Medulla oblongata (tissue), 1 donor: ENCODE measurements around the gene FCER1G.
"Not testable (repeated sequence)": the region's sequence is repeated elsewhere in the genome, so short reads cannot be mapped to it uniquely, and the experiment has no call there.

Experiments
- DNase-seq: peaks from one replicate; pipeline ENCODE4 v3.0.0-alpha.2; 2015; ENCODE audit errors: extremely low spot score

Gene FCER1G

DNA sequence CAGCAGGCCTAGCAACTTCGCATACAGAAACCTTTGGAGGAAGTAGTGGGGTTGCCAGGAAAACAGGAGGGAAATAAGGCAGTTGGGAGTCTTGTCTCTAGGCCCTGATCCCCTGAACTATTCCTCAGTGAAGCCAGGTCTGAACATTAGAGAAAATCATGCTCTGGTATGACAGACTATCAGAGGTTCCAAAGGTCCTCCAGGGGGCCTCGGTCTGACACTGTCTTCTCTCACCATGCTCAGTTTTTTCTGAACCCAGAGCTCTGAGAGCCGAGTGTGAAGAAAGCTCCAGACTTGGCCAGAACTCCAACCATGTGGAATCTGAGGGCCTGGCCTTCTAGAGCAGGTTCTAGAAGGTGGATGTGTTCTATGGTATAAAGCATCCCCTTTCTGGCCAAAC is 14.8 kb downstream of the FCER1G start:
- no peak for DNase-seq

DNA sequence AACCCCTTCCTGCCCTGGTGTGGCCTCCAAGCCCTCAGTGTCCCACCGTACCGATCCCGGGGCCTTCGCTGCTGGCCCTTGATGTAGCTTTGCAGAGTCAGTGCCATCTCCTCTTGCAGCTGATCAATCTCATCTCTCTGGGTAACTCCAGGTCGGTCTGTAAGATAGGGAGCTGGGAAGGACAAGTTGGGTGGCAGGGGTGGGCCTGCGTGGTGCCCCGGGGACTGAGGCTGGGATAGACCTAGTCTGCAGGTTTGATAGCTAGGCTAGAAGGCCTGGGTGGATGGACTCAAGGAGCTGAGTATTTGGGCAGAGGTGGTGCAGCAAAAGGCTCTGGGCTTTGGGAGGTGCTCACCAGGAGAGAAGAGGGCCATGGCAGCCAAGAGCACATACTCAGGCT is 15.7 kb downstream of the FCER1G start:
- DNase-seq: no peak

DNA sequence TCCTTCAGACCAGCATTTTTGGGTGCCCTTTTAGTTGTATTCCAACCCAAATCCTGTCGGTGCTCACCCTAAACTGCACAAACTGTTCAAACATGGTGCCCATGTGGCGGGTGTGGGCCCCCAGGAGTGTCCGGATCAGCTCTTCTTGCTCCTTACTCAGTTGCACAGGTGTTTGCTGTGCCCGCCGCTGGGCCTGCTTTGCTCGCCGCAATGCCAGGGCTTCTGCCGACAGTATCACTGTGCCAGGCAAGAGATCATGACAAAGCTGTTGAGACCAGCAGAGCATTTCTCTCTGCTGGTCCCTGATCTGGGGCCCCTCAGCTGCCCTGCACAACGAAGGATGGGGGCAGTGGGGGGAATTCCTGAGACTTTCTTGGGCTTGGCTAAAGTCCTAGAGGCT is 18.0 kb downstream of the FCER1G start:
- no peak for DNase-seq

DNA sequence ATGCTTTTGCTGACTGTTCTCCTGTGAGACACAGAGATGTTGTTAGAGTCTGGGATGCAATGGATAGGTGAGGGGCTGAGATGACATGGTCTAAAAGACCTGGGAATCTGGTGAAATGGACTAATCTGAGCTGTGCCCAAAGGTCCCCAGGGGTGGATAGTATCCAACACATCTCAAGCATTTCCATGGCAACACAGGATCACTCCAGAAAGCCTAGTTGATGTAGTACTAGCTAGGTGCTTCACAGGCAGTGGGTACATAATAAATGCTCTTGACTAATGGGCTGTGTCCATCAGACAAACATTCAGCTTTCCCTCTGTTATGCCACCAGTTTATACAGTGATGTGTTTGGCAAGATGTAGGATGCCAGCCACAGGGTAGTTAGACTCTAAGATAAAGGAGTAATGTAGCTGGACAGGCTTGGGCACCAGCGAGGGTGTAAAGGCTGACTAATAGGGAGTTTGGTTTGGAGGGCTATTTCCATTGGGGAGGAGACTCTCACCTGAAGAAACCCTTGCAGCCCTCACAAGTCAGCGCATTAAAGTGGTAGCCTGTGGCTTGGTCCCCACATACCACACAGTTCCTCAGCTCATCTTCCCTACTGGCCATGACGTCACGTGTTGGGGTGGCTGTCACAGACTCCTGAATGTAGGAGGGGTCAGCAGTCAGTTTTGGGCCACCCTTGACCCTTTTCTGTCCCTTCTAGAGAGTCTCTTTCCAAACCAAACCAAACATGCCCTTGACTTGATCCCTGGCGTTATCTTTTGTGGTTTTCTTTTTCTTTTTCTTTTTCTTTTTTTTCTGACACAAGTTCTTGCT is 21.1 kb downstream of the FCER1G start:
- DNase-seq: no peak

DNA sequence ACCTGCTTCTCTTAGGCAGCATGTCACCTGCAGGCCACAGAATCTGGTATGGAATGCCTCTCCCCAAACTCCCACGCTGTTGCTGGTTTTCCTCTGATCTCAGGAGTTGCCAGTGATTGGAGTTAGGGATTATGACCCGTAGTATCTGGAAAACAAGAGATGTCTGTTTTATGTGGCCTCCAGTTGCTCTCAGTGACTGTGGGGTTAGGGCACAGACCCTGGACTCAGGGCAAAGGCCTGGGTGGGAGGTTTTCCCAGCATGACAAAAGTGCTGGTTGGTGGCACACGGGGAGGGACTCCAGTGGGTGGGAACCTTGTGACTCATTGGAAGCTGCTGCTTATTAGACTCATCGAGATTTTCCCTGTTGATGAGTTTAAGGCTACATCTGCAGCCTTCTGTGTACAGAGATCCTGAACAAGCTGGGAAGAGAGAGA is 23.0 kb downstream of the FCER1G start, which contains the start of gene NR1I3:
Gene NR1I3, minus strand, starts transcription at position 165 of the 435 bp plus-strand sequence. CDS start 1,638 bp downstream, outside the sequence.
- DNase-seq: no peak

DNA sequence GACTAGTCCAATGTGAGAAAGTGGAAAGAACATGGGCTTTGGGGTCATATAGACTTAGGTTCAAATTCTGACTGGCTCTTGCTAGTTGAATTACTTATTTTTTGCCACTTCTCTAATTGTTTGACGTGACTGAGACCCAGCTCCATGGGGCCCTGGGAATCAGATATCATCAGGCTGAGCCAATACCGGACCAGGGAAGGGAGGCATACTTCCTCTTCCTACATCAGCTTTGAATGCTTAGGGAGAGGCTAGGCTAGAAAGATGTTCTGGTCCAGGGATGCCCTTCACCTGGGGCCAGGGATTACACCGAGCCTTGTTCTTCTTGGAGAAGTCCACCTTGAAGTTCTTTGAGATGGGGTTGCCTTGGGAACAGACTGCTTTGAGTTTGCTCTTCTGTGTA is 26.6 kb downstream of the FCER1G start:
- no peak for DNase-seq

DNA sequence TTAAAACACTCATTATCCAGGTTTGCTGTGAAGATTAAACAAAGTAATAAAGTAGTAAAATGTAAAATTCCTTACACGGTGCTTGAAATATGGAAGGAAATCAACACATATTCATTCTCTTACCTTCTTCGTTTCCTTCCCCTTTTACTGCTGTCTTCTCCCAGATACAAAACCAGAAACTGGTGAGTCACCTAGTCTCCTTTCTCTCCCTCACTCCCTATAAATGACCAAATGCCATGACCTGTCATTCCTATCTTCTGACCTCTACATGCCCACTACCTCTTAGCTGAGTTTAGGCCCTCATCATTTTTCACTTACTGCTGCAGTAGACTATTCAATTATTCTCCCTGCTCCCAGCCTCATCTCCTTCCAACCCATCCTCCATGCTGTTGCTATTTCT is 27.2 kb downstream of the FCER1G start:
- no peak for DNase-seq

DNA sequence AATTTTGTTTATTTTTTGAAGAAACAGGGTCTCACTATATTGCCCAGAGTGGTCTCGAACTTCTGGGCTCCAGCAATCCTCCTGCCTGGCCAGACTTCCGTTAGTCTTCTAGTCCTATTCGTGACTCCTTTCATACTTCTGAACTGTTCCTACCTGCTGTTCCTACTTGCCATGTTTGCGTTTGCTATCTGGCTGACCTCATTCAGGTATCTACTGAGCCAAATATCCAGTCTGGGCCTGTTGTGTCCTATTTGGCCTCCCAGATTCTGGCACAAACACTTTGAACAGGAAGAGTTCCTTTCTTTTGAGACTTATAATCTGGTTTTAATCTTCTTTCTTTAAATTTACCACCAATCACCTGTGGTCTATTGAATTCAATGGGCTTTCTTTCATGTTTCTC is 29.8 kb downstream of the FCER1G start:
- DNase-seq: no peak

DNA sequence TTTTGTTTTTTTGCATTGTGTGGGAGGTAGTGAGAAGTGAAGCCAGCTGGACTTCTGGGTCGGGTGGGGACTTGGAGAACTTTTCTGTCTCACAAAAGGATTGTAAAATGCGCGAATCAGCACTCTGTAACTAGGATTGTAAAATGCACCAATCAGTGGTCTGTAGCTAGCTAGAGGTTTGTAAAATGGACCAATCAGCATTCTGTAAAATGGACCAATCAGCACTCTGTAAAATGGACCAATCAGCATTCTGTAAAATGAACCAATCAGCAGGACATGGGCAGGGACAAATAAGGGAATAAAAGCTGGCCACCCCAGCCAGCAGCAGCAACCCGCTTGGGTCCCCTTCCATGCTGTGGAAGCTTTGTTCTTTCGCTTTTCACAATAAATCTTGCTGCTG is 35.0 kb downstream of the FCER1G start:
- not testable (repeated sequence) for DNase-seq

DNA sequence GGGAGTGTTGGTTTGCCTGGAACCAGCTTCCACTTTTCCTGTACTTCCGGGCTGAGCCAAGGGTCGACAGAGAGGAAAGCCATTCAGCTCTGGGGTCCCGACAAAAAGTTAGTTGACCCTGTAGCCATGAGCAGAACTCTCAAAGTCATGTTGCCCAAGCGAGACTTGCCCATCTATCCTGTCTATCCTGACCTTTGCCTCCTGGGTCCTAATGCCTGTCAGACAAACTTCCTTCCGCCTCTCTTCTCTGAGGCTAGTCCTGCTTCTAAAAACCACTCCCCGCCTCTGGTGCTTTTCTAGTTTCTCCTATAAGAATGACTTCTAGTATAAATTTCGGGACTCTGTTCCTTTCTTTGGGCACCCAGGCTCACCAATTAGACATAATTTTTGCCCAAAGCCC is 35.7 kb downstream of the FCER1G start:
- no peak for DNase-seq

DNA sequence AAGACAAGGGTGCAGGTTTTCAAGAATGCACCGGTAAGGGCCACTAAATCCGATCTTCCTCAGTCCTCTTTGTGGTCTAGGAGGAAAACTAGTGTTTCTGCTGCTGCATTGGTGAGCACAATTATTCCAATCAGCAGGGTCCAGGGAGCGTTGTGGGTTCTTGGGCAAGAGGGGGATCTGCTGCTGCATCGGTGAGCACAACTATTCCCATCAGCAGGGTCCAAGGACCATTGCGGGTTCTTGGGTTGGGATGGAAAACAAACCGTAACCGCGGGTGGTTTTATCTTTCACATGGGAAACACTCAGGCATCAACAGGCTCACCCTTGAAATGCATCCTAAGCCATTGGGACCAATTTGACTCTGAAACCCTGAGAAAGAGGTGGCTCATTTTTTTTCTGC is 36.5 kb downstream of the FCER1G start:
- DNase-seq: no peak

DNA sequence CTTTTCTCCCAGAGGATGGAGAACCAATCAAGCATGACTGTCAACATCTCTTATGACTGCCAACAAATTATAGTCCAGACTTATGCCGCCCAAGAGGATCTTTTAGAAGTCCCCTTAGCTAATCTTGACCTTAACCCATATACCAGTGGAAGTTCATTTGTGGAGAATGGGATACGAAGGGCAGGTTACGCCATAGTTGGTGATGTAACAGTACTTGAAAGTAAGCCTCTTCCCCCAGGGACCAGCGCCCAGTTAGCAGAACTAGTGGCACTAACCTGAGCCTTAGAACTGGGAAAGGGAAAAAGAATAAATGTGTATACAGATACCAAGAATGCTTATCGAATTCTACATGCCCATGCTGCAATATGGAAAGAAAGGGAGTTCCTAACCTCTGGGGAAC is 40.2 kb downstream of the FCER1G start:
- not testable (repeated sequence) for DNase-seq

DNA sequence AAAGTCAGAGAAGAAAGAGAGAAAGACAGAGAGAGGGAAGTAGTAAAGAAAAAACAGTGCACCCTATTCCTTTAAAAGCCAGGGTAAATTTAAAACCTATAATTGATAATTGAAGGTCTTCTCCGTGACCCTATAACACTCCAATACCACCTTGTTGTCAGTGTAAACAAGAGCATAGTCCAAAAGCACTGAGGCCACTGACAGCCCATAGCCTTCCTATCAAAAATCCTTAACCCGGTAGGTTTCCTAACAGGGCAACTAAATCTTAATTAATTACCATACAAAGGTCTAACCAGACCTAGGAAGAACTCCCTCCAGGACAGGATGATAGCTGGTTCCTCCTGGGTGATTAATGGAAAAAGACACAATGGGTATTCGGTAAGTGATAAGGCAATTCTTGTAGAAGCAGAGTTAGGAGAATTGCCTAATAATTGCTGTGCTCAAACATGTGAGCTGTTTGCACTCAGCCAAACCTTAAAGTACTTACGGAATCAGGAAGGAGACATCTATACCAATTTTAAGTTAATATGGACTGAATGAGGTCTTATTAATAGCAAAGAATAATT is 40.9 kb downstream of the FCER1G start:
- DNase-seq: not testable (repeated sequence)

DNA sequence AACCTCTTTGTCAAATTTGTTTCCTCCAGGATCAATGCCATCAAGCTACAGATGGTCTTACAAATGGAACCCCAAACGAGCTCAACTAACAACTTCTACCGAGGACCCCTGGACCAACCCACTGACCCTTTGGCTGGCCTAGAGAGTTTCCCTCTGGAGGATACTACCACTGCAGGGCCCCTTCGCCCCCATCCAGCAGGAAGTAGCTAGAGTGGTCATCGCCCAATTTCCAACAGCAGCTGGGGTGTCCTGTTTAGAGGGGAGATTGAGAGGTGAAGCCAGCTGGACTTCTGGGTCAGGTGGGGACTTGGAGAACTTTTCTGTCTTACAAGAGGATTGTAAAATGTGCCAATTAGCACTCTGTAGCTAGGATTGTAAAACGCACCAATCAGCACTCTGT is 42.0 kb downstream of the FCER1G start:
- not testable (repeated sequence) for DNase-seq

DNA sequence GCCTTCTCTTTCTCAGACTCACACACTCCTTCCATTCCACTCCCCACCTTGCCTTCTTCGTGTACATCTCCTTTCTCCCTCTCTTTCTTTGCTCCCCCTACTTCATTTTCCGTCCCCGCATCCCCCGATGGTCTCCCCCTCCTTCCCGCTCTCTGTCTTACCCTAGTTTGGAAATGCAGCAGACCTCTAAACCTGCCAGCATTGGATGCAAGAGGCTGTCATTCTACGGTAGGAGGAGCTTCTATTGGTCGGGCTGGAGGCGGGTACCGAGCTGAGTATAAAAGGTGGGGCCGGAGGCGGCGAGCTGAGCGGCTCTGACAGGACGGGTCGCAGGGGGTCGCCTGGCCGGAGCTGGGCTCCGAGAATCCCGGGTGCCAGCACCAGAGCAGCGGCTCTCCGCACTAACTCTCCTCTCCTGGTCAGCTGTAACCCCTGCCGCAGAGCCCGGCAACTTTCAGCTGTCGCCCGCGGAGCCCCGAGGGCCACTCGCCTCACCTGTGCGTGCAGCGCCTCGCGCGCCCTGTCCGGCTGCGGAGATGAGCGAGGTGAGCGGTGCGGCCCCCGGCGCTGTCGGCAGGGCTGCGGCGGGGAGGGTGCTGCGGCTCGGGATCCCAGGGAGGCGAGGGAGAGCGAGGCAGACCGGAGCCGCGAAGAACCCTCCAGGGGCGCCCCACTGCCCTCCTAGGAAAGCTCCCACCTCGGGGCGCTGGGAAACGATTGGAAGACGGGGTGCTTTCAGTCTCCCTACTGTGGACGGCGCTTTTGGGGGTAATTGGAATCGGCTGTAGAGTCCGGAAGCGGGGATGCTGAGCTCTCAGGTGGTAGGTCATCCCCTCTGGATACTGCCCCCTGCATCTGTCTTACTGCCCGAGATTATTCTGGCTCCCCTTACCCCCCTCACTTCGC is 43.6 kb downstream of the FCER1G start, which contains the start of gene PCP4L1:
Gene PCP4L1, plus strand, starts transcription at position 307 of the 906 bp plus-strand sequence. Its CDS starts 230 bp downstream, at position 537.
- peak; percentile 72 for DNase-seq

DNA sequence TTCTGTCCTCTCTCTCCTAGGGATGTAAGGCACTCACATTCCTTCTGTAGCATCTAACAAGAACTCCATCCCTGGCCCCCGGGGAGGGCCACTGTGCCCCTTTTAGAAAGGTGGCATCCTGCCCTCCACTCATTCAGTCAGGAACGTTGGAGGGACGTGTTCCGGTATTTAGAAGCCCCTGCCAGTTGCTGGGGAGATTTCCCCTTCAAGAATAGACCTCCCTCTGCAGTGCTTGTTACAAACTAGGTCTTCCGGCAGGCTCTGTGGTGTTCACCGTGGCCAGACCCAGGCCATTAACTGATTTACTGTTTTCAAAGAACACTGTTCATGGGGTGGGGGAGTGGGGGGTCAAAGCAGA is 44.2 kb downstream of the FCER1G start:
- no peak for DNase-seq

DNA sequence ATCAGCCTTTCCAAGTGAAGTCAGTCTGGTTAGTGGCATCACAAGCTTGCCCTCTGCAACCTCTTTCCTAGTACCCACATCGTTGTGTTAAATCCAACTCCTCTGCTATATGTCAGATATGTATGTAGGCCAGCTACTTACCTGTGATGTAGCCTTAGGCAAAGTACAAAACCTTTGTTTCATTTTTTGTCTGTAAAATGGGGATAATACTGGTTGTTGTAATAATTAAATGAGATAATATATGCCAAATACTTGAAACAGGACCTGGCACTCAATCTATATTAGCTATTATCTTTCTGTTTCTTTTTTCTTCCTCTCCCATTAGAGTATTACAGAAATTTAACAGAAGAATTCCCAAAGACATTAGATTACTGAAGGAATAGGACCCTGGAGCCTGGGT is 44.7 kb downstream of the FCER1G start:
- DNase-seq: no peak

DNA sequence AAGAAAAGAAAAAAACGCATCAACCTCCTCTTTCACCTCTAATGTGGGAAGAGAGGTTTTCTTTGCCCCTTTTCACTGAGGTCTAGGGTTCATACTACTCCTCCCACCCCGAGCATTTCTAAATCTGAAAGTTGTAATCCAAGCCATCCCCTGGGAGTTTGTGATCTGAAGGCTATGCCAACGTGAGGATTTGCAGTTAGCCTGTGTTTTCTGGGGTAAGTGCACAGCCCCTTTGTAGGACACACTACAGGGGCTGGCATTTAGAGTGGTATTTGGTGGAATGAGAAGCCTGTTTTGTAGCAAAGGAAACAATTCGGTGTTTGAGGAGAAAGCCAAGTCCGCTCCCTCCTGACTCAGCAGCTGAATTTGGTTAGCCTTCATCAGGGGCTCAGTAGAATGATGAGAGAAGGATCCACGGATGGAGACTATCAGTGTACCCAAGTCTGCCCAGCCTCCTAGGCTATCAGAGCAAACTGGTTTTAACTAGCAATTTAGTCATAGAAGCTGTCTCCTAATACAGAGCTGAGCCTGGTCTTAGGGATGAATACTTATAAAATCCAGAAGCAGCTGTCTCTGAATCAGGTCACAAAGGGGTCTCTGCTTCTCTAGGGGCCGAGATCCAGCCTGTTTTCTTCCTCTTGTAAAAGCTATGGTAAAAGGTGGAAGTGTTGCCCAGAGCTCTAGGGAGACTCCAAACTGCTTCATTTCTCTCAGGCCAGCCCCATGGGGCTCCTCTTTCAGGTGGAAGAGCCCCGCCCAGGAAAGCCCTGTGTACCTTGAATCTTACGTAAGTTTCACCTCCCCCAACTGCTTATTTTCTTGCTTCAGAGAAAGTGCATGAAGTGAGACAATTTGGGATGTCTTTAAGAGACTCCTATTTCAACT is 45.5 kb downstream of the FCER1G start:
- DNase-seq: no peak

DNA sequence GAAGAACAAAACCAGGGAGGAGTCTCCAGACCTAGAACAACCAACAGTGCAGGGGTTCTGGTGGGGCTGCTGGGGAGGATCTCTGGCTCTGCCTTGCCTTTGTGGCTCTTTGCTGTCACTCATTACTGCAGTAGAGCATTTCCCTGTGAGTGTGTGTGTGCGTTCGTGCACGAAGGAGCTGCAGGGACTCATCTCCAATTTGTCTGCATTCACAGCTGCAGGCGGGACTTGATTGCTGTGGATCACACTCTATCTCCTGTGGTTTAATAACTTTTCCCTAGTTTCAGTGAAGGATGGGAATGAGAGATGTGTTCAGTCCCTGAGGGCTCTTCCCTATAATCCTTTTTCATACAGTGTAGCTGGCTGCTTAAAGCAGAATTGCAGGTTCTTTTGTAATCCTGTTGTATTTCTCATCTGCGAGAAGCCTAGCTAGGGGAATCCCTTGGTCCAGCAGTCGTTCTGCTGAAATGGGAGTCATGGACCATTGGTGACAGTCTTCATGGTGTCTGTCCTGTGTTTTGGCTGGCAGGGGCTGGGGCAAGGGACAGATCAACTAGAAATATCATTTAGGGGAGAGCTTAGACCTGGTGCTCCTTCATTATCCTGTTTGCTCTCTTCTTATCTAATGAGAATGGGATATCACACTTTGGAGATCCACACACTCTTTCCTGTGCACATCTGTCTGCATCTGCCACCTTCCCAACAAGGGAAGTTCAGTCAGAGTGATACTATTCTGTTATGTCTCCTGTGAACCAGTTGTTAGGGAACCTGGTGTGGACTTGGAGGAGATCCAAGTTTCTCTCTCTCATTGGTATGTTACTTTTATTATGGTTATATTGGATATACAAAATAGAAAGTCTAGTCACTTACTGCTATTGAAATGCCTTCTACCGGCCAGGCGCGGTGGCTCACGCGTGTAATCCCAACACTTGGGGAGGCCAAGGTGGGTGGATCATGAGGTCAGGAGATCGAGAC is 46.5 kb downstream of the FCER1G start:
- no peak for DNase-seq

DNA sequence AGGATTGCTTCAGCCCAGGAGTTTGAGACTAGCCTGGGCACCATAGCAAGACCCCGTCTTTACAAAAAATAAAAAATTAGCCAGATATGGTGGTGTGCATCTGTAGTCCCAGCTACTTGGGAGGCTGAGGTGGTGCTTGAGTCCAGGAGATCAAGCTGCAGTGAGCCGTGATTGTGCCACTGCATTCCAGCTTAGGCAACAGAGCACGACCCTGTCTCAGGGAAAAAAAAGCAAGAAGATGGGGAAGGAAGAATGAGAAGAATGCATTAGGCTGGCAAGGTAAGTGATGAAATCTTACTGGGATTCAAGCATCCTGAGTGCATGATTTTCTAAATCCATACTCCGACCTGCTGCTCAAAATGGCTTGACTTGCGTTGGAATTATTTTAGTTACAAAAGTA is 50.2 kb downstream of the FCER1G start:
- DNase-seq: no peak
